ENCODE measurements around the gene NRROS.

DNA sequence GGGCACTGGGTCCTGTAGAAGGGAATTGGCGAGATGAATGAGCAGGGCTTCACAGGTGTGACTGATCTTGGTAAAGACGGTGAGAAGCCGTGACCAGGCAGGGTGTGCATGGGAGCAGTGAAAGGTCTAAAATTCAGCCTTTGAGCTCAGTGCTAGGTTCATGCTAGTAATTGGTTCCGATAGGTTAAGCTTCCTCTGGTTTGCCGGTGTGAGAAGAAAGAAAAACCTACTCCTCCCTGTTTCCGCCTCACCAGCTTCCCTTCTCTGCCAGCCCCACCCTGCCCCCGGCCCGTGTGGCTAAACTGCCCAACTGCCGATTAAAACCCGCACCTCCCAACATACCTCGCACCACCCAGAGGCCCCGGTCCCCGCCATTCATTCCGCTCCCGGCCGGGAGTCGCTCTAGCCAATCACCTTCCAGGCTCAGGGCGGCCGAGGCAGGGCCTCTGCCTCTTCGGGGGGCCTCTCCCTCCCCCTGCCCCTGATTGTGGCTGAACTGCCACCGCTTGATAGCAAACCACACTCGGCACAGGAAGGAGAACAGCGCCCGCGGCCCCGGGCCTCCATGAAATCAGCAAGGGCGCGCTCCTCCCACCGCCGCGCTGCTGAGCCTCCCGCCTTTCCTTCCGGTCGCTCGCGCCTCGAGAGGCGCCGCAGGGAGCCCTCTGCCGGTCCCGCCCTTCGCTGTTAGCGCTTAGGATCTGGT lies 7.3 kb upstream of the NRROS start:
- no peak for TF ChIP-seq EZH2phosphoT487 (conservative IDR thresholded peaks at IDR 0.05; ENCODE audit: low read length)
- TF ChIP-seq, protein P1, sequence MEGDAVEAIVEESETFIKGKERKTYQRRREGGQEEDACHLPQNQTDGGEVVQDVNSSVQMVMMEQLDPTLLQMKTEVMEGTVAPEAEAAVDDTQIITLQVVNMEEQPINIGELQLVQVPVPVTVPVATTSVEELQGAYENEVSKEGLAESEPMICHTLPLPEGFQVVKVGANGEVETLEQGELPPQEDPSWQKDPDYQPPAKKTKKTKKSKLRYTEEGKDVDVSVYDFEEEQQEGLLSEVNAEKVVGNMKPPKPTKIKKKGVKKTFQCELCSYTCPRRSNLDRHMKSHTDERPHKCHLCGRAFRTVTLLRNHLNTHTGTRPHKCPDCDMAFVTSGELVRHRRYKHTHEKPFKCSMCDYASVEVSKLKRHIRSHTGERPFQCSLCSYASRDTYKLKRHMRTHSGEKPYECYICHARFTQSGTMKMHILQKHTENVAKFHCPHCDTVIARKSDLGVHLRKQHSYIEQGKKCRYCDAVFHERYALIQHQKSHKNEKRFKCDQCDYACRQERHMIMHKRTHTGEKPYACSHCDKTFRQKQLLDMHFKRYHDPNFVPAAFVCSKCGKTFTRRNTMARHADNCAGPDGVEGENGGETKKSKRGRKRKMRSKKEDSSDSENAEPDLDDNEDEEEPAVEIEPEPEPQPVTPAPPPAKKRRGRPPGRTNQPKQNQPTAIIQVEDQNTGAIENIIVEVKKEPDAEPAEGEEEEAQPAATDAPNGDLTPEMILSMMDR (IDR thresholded peaks at IDR 0.05; ENCODE audit: insufficient read depth, low read length, poor library complexity, severe bottlenecking), result no peak

Measured in SU-DHL-6 (cell line).